GM12864 (cell line): Measurements from ENCODE around the gene RNF145.

Experiments
- DNase-seq: peaks from one replicate; pipeline ENCODE4 v3.0.0-alpha.2; 2011; ENCODE audit warnings: low read depth
- H3K4me3 ChIP-seq: 2 replicates; pipeline ENCODE4 v1.5.1; 2011; ENCODE audit warnings: mild to moderate bottlenecking, low read depth, low read length, control low read depth
- TF ChIP-seq, protein P1 (sequence below): IDR thresholded peaks from 2 replicates; pipeline ENCODE4 v1.5.1; 2011; ENCODE audit warnings: low read depth, mild to moderate bottlenecking, moderate library complexity, low read length, control low read depth, inconsistent platforms; ENCODE audit errors: missing control alignments

RNF145 gene

DNA sequence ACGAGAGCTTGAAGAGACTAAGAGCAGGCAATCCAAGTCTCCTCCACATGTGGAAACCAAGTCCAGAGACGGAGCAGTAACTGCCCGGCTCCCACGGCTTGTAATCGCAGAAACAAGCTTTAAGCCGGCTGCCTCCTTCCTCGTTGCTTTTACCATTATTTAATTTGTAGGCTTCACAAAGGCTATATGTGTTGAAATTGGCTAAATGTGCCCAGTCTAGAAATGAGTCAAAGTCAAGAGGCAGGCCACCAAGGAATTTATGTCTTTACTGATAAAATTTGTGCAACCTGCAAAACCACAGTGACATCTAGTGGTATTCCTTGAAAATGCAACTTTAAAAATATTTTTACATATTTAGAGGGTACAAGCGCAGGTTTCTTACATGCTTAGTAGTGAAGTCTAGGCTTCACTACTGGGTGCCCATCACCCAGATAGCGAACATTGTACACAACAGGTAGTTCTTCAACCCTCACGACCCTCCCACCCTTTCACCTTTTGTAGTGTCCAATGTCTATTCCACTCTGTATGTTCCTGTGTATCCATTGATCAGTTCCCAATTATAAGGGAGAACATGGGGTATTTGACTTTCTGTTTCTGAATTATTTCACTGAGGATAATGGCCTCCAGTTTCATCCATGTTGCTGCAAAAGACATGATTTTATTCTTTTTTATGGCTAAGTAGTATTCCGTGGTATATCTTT lies 76.2 kb downstream of the RNF145 start:
- DNase-seq, result peak; percentile 35
- H3K4me3 ChIP-seq, result no peak overlapping the region
- TF ChIP-seq, protein P1, sequence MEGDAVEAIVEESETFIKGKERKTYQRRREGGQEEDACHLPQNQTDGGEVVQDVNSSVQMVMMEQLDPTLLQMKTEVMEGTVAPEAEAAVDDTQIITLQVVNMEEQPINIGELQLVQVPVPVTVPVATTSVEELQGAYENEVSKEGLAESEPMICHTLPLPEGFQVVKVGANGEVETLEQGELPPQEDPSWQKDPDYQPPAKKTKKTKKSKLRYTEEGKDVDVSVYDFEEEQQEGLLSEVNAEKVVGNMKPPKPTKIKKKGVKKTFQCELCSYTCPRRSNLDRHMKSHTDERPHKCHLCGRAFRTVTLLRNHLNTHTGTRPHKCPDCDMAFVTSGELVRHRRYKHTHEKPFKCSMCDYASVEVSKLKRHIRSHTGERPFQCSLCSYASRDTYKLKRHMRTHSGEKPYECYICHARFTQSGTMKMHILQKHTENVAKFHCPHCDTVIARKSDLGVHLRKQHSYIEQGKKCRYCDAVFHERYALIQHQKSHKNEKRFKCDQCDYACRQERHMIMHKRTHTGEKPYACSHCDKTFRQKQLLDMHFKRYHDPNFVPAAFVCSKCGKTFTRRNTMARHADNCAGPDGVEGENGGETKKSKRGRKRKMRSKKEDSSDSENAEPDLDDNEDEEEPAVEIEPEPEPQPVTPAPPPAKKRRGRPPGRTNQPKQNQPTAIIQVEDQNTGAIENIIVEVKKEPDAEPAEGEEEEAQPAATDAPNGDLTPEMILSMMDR, result peak; percentile 69

- no peak for DNase-seq
- no peak overlapping the region for H3K4me3 ChIP-seq
- TF ChIP-seq, protein P1, result no peak
Measured at GRCh38 chr5:159132429-159133040, 76.8 kb downstream of the RNF145 start.

DNA sequence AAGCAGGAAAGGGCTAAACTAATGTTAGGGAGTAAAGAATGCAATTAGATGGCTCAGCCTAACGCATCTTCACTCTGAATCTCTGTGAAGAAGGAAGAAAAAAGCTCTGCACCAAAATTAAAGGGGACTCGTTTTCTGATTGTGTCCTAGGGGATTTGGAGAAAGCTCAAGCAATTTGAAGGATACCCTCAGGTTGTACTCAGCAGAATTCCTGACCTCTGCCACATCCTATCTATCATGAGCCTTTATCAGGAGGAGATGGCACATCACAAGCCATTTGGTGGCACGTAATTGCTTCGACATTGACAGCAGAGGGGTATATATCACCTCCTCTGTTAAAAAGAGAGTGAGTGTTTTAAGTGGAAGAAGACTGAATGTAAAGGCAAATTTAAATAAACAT lies 77.4 kb downstream of the RNF145 start:
- H3K4me3 ChIP-seq, result no peak overlapping the region
- DNase-seq, result no peak
- TF ChIP-seq, protein P1, result no peak

DNA sequence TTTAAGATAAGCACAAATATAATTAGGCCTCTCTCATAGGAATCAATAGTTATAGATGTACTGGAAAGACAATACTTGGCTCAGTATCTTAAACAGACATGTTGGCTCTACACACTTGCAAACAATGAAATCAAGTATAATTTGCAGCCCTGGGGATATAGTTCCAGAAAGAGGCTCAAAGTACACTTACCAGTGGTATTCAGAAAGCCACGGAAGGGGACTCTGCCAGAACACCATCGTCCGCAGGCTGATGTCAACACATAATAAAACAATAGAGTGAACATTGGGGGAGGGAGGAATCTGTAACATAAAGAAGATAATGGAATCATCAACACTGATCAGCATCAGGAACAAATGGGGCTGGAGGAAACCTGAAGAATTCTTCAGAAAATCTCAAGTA lies 78.5 kb downstream of the RNF145 start:
- TF ChIP-seq, protein P1, result no peak
- DNase-seq, result no peak
- H3K4me3 ChIP-seq, result no peak overlapping the region

GRCh38 chr5:159128070-159128541 lies 81.2 kb downstream of the RNF145 start:
- TF ChIP-seq, protein P1, result no peak
- no peak overlapping the region for H3K4me3 ChIP-seq
- DNase-seq, result no peak

DNA sequence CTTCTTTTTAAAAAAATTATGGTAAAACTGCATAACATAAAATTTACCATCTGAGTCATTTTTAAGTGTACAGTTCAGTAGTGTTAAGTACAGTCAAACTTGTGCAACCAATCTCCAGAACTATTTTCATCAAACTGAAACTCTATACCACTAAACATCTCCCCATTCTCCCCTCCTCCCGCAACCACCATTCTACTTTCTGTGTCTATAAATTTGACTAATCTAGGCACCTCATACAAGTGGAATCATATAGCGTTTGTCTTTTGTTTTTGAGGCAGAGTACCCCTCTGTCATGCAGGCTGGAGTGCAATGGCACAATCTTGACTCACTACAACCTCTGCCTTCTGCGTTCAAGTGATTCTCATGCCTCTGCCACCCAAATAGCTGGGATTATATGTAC lies 85.7 kb downstream of the RNF145 start:
- H3K4me3 ChIP-seq, result no peak overlapping the region
- DNase-seq, result no peak

More for the DNA sequence above, 85.7 kb downstream of the RNF145 start:
- TF ChIP-seq, protein P1, result no peak
